HFF-Myc (cell line): Measurements from ENCODE around the gene CANX.
"Not testable (repeated sequence)": the region's sequence is repeated elsewhere in the genome, so short reads cannot be mapped to it uniquely, and the experiment has no call there.

Experiments
- DNase-seq: peaks from one replicate; pipeline ENCODE4 v3.0.0-alpha.2; 2011; ENCODE audit warnings: low read depth; ENCODE audit errors: extremely low read depth
- H3K4me3 ChIP-seq: replicated peaks from 2 replicates; pipeline ENCODE4 v1.5.1; 2011; ENCODE audit warnings: low read depth, mild to moderate bottlenecking, control low read depth, low read length
- CTCF ChIP-seq: IDR thresholded peaks from 2 replicates; pipeline ENCODE4 v1.5.1; 2012; ENCODE audit warnings: mild to moderate bottlenecking, low read depth, low read length, control low read depth; ENCODE audit errors: missing control alignments

Gene CANX

GRCh38 chr5:179698935-179699615, at the start of gene CANX:
Gene CANX (plus strand): TSS chr5:179698967. CDS start chr5:179705682, 6,715 bp downstream.
- TF ChIP-seq CTCF: no peak
- no peak for DNase-seq
- peak within 1 kb of the TSS; percentile 83 for H3K4me3 ChIP-seq

GRCh38 chr5:179649166-179649703, 49.5 kb upstream of the CANX start:
- not testable (repeated sequence) for H3K4me3 ChIP-seq, DNase-seq

DNA sequence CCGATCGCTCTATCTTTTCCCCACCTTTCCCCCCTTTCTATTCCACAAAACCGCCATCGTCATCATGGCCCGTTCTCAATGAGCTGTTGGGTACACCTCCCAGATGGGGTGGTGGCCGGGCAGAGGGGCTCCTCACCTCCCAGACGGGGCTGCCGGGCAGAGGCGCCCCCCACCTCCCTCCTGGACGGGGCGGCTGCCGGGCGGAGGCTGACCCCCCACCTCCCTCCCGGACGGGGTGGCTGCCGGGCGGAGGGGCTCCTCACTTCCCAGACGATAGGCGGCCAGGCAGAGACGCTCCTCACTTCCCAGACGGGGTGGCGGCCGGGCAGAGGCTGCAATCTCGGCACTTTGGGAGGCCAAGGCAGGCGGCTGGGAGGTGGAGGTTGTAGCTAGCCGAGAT, 48.5 kb upstream of the CANX start:
- DNase-seq: not testable (repeated sequence)

GRCh38 chr5:179653135-179653534, 45.6 kb upstream of the CANX start:
- not testable (repeated sequence) for H3K4me3 ChIP-seq, DNase-seq

More for the DNA sequence above, 48.5 kb upstream of the CANX start:
- H3K4me3 ChIP-seq: not testable (repeated sequence)

- DNase-seq, H3K4me3 ChIP-seq: not testable (repeated sequence)
These were observed 41.2 kb upstream of the CANX start for GRCh38 chr5:179657302-179658178.

DNA sequence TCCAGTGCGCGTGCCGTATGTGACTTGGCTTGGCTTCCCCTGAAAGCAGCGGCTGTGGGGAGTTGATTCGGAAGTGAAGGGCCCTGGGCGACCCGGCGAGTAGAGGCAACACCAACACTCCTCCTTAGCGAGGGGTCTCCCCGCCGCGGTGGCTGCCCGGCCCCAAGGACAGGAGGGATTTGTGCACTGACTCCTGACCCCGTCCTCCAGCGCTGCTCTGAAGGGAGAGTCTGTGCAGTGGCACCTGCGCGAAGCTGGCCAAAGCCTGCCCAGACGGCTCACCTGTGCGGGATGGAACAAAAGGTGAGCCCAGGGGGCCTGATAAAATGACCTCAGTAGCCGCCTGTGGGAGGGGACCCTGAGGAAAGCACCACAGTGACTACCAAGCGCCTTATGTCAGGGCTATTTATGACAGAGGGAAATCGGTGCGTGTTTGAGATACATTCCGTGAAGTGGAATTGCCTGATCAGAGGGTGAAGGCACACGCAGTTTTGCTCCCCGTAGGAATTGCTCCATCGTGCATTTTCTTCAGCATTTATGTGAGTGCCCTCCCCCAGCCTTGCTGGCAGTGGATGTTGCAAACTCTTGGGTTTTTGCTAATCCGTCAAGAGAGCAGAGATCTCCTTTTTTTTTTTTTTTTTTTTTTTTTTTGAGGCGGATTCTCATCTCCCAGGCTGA, 40.4 kb upstream of the CANX start:
- peak overlapping the region; percentile 55 for H3K4me3 ChIP-seq
- DNase-seq: not testable (repeated sequence)

- not testable (repeated sequence) for H3K4me3 ChIP-seq
These were observed 37.1 kb upstream of the CANX start for GRCh38 chr5:179661647-179662046.

GRCh38 chr5:179668391-179668790, 30.4 kb upstream of the CANX start:
- peak; percentile 19 for DNase-seq
- H3K4me3 ChIP-seq: no peak overlapping the region
- TF ChIP-seq CTCF: peak; percentile 87

More at GRCh38 chr5:179661647-179662046, 37.1 kb upstream of the CANX start:
- not testable (repeated sequence) for DNase-seq

DNA sequence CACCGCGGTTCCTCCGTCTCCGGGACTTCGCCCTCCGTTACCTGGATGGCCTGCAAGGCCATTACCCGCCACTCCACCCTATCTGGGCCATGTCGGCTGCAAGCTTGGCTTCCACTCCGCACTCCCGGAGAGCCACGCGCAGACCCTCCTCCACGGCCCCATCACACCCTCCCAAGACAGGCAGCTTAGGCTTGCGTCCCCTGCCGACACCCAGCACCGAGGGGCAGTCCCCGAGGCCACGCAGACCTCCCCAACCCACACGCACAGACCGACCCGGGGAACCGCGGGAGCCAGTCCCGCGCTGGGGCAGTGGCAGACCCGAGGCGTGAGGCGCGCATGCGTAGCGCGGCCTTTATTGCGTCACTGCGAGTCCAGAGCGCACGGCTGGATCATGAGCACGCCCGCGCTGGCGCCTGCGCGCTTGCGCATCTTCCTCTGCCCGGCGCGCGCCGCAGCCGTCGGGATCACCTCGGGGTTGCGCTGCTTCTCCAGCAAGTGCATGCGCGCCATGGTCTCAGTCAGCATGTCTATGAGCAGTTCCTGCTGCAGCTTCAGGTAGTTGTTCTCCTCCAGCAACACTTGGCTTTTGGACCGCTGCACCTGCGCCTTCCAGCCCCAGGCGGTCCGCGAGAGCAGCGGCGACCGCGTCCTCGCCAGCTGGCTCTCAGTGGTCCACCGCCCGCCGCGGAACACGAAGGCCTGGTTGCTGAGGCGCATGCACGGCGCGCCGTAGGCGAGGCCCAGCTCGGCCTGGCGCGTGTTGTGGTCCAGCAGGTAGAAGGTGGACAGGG, 20.3 kb upstream of the CANX start:
- H3K4me3 ChIP-seq: peak overlapping the region; percentile 74
- peak; percentile 82 for DNase-seq
- TF ChIP-seq CTCF: no peak
